Central memory CD4-positive, alpha-beta T cell (primary cell): ENCODE data around the gene CDC34.
A peak's percentile ranks its signal among the peaks of the same experiment; 100 is the strongest.

ENCODE experiments used
- DNase-seq: peaks from one replicate; pipeline ENCODE4 v3.0.0; 2022

Gene CDC34

GRCh38 chr19:543910-544608 lies 12.5 kb downstream of the CDC34 start, which contains the start of gene GZMM:
Gene GZMM, plus strand, starts transcription at chr19:544053. Its CDS starts 19 bp downstream, at chr19:544072.
- peak; percentile 79 for DNase-seq

GRCh38 chr19:547117-547516 lies 15.6 kb downstream of the CDC34 start:
- no peak for DNase-seq

- DNase-seq = no peak
Measured at GRCh38 chr19:547836-548720, 16.5 kb downstream of the CDC34 start.

GRCh38 chr19:548886-549830 lies 17.6 kb downstream of the CDC34 start:
- DNase-seq = no peak

GRCh38 chr19:554817-555216 lies 23.3 kb downstream of the CDC34 start:
- DNase-seq = no peak

GRCh38 chr19:555474-555808 lies 23.9 kb downstream of the CDC34 start:
- no peak for DNase-seq

- DNase-seq = no peak
Measured at GRCh38 chr19:556611-557382, 25.2 kb downstream of the CDC34 start.

- DNase-seq = no peak
Measured at GRCh38 chr19:558770-559439, 27.3 kb downstream of the CDC34 start.

GRCh38 chr19:560121-560520 lies 28.6 kb downstream of the CDC34 start:
- no peak for DNase-seq

- DNase-seq = no peak
Measured at GRCh38 chr19:566403-566802, 34.8 kb downstream of the CDC34 start.

- DNase-seq = no peak
Measured at GRCh38 chr19:566844-567243, 35.3 kb downstream of the CDC34 start.

GRCh38 chr19:567296-567900 lies 35.8 kb downstream of the CDC34 start:
- DNase-seq = no peak

GRCh38 chr19:570251-570686 lies 38.7 kb downstream of the CDC34 start:
- peak; percentile 24 for DNase-seq

- peak; percentile 72 for DNase-seq
Measured at GRCh38 chr19:570937-571565, 39.5 kb downstream of the CDC34 start.

GRCh38 chr19:571566-571974 lies 40.0 kb downstream of the CDC34 start:
- no peak for DNase-seq

GRCh38 chr19:572140-572742 lies 40.7 kb downstream of the CDC34 start, which contains the start of gene BSG:
Gene BSG, plus strand, starts transcription at chr19:572596. Its CDS starts 39 bp downstream, at chr19:572635.
- peak; percentile 99 for DNase-seq

GRCh38 chr19:572743-573518 lies 41.4 kb downstream of the CDC34 start:
- no peak for DNase-seq

GRCh38 chr19:573519-573825 lies 41.9 kb downstream of the CDC34 start:
- DNase-seq = no peak
